SJCRH30 (cell line): ENCODE data around the gene TLE4. TPM values are rescaled to one million over a fixed set of nuclear protein-coding genes. Genes with fewer than 3 reads are reported as not detected.
A peak's percentile ranks its signal among the peaks of the same experiment; 100 is the strongest.

Source experiments
- DNase-seq, 2 experiments: peaks; one replicate each; pipeline ENCODE4 v3.0.0-alpha.2; 2015 to 2020
- H3K27ac ChIP-seq: fragments of 250-450 bp; sonication (Bioruptor Pico); 2 replicates; pipeline ENCODE4 v1.5.1; 2020; ENCODE audit warnings: mild to moderate bottlenecking, moderate library complexity
- H3K27me3 ChIP-seq: fragments of 250-450 bp; sonication (Bioruptor Pico); 2 replicates; pipeline ENCODE4 v1.5.1; 2020; ENCODE audit warnings: mild to moderate bottlenecking, moderate library complexity
- H3K36me3 ChIP-seq: fragments of 250-450 bp; sonication (Bioruptor Pico); 2 replicates; pipeline ENCODE4 v1.5.1; 2020; ENCODE audit warnings: mild to moderate bottlenecking, moderate library complexity
- H3K4me1 ChIP-seq: fragments of 250-450 bp; sonication (Bioruptor Pico); 2 replicates; pipeline ENCODE4 v1.5.1; 2020; ENCODE audit warnings: mild to moderate bottlenecking, moderate library complexity
- H3K4me3 ChIP-seq: fragments of 250-450 bp; sonication (Bioruptor Pico); 2 replicates; pipeline ENCODE4 v1.5.1; 2020; ENCODE audit warnings: mild to moderate bottlenecking, moderate library complexity
- H3K9me3 ChIP-seq: fragments of 250-450 bp; sonication (Bioruptor Pico); replicated peaks from 2 replicates; pipeline ENCODE4 v1.5.1; 2020; ENCODE audit warnings: mild to moderate bottlenecking, moderate library complexity
- total RNA-seq: library from RNA; depleted of rRNA; stranded (reverse); fragments of >200 nt; shearing (Covaris generic); gene quantifications from 2 replicates; pipeline ENCODE4 v1.2.3, GENCODE V29; 2014

Gene TLE4
- total RNA-seq, 1 experiment from 2014 or later = 103 TPM

DNA sequence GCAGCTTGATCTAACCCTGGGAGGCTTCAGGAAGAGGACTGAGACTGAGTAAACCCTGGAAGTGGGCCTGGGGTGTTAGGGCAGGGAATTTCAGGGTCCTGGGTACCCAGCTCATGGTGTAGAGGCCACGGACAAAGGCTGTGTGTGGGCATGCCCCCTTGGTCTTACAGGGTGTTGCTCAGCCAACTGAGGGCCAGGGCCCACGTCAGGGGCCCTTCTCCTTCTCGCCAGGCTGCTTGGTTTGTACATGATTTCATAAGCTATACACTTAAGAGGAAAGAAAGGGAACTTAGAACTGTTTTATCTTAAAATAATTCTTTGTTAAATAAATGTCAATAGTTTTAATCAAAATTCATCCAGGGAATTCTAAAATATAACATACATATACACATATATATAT, 95.4 kb downstream of the TLE4 start:
- Histone ChIP-seq H3K27me3 (no peaks in the 10 kb centered on the region), H3K27ac (no peak overlapping the region), H3K4me1 (peaks cover 37% of the 10 kb centered on the region), H3K36me3 (peaks cover 21% of the 10 kb centered on the region), H3K9me3 (no peaks in the 10 kb centered on the region), H3K4me3 (no peak overlapping the region)
- no peak for DNase-seq

DNA sequence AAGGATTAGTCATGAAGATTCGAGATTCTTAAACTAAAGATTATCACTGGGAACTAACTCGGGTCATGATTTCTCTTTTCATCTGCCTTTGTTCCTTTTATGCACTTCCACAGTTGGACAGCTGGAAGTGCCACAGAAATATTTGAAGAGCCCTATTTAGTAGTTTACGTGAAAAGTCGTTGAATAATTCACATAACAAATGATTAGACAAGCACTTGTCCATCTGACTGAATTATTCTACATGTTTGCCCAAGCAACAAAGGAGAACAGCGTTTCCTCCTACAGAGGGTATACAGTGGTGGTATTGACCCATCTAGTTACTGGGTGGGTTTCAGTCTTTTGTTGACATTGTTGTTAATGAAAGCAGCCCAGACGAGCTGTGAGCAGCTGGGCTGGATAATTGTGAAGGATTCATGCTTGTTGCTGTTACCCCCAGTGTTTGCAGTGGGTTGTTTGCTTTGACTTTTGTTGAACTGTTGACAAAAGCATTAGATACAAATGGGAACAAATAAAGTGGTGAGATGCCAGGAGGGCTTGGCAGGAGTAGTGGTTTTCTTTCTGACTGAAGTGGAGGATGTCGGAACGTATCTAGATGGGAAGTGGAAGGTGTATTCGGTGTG, 96.2 kb downstream of the TLE4 start:
- Histone ChIP-seq H3K4me1 (peaks cover 32% of the 10 kb centered on the region), H3K27me3 (no peaks in the 10 kb centered on the region), H3K36me3 (peaks cover 22% of the 10 kb centered on the region), H3K27ac (peak overlapping the region; percentile 37; the same call in 1 of the 2 replicates), H3K4me3 (no peak overlapping the region), H3K9me3 (no peaks in the 10 kb centered on the region)
- DNase-seq = peak; percentile 23 to 53

DNA sequence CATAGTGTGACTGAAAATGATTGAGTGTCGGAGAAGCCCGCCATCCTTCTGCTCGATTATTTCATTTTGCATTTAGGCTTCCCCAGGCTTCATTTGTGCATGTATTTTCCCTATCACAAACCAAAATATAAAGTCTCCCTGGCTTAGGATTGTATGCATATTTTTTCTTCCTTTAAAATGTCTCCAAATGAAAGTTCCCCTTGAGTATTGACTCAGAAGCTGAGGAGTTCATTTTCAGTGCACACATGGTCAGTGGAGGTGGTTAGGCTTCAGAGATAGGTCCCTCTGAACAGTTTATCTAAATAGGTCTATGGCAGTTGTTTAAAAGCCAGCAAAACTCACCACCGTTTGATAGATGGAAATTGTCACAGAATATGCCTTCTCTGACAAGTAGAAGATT, 97.2 kb downstream of the TLE4 start:
- Histone ChIP-seq H3K4me1 (peaks cover 24% of the 10 kb centered on the region), H3K4me3 (no peak overlapping the region), H3K36me3 (peaks cover 28% of the 10 kb centered on the region), H3K9me3 (no peaks in the 10 kb centered on the region), H3K27me3 (no peaks in the 10 kb centered on the region), H3K27ac (no peak overlapping the region)
- DNase-seq = no peak

DNA sequence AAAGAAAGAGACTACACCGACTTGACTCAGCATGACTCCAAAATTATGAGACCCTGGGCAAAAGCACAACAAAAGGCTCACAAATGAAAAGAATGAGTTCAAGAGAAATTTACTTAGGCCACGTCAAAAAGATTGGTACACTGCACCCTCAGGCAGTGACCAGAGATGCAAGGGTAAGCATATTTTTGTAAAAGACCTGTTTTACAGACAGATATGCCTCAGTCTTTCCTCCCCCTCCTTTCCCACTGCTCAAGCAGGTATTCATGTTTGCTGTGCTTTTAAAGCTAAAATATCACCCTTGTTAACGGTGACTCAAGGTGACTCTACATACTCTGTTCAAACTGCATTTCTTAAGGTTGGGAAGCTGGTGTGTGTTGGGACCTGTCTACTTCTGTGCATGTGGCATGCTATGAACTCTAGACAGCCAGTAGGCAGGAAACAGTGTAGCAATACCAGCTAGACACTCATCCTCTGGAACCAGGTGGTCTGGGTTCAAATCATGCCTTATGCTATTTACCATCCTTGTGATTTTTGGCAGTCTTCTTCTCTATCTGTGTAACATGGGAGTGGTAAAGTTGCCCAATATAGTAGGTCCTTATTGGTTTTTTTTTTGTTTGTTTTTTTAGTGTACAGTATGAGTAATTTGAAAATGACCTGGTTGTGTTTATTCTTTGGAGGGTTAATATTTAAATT, 98.7 kb downstream of the TLE4 start:
- no peak for DNase-seq
- peaks cover 14% of the 10 kb centered on the region for H3K4me1 ChIP-seq
- no peak overlapping the region for H3K27ac ChIP-seq
- H3K9me3 ChIP-seq = no peaks in the 10 kb centered on the region
- H3K27me3 ChIP-seq = no peaks in the 10 kb centered on the region
- H3K4me3 ChIP-seq = no peak overlapping the region
- H3K36me3 ChIP-seq = peaks cover 26% of the 10 kb centered on the region

DNA sequence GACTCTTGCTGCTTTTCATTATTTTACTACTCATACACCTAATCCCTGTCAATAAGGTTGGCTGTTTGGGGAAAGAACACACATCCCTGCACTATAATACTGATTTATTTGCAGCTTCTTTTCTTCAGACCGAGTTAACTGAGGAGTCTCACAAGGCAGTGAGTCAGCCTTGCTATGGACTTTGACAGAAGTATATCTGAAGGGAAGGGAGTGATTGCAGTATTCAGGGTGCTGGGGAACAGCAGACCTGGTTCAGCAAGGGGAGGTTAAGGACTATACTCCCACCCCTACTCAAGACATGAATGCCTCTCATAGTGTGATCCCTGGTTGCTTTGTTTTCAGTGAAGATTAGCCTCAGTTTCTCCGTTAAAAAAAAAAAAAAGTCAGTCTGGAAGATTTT, 99.8 kb downstream of the TLE4 start:
- Histone ChIP-seq H3K36me3 (peaks cover 22% of the 10 kb centered on the region), H3K27me3 (no peaks in the 10 kb centered on the region), H3K4me3 (no peak overlapping the region), H3K4me1 (peaks cover 14% of the 10 kb centered on the region), H3K9me3 (no peaks in the 10 kb centered on the region), H3K27ac (no peak overlapping the region)
- DNase-seq = no peak

DNA sequence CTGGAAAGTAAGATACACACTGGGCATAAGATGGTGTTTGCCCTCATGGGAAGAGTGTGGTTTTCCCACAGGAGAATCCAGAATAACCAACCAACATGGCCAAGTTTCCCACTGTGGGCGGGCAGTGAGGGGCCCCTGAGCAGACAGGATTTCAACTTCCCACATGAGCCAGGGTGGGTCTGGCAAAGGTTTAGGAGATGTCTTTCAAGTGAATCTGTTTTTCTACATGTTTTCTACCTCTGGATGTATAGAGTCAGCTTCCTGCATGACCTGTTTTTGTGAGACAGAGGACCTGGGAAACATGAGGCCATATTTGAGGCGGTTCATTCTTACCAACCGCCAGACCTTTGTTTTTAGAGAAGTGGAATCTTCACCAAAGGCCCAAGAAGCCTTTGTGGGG, 100.5 kb downstream of the TLE4 start:
- no peak overlapping the region for H3K4me3 ChIP-seq
- no peaks in the 10 kb centered on the region for H3K27me3 ChIP-seq
- H3K9me3 ChIP-seq = no peaks in the 10 kb centered on the region
- H3K27ac ChIP-seq = no peak overlapping the region
- peaks cover 14% of the 10 kb centered on the region for H3K4me1 ChIP-seq
- DNase-seq = no peak
- peaks cover 24% of the 10 kb centered on the region for H3K36me3 ChIP-seq

DNA sequence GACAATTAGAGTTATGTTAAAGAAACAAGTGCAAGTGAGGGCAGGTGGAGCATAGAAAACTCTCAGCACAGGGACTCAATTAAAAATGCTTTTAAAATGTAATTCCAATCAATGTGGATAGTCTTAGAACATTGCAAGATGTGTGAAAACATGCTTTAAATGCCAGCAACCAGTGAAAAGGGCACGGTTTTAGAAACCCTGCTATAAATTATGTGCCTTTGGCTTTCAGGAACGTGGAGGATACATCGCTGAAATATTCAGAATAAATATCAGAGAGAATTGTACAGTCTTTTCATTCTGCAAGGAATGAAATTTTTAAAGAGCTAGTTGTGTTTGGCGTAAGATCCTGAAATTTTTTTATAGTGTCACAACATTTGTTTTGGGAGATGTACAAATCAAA, 101.1 kb downstream of the TLE4 start:
- H3K9me3 ChIP-seq = no peaks in the 10 kb centered on the region
- DNase-seq = no peak
- H3K4me3 ChIP-seq = no peak overlapping the region
- H3K27ac ChIP-seq = no peak overlapping the region
- no peaks in the 10 kb centered on the region for H3K27me3 ChIP-seq
- peaks cover 9% of the 10 kb centered on the region for H3K4me1 ChIP-seq
- H3K36me3 ChIP-seq = peaks cover 27% of the 10 kb centered on the region

DNA sequence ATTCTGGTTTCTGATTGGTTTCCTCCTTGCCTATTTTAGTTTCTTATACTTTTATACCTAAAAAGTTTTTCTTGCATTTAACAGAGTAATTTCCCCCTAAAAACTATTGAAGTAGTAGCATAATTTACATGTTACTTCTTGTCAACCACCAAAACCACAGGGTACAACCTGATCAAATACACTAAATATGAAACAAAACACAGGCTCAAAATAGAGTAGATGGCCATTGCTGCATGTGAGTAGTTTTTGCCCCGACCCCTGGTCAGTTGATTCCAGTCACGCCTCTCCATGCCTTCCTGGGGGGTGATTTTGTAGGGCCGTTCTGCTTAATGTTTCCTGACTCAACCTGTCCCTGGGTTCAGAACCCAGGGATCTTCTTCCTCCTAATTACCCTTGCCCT, 101.8 kb downstream of the TLE4 start:
- Histone ChIP-seq H3K27me3 (no peaks in the 10 kb centered on the region), H3K4me1 (0 out of 2 replicates have a peak, but pooled peaks cover 1% of the 10 kb centered on the region), H3K9me3 (no peaks in the 10 kb centered on the region), H3K4me3 (no peak overlapping the region), H3K27ac (no peak overlapping the region), H3K36me3 (peaks cover 31% of the 10 kb centered on the region)
- no peak for DNase-seq

DNA sequence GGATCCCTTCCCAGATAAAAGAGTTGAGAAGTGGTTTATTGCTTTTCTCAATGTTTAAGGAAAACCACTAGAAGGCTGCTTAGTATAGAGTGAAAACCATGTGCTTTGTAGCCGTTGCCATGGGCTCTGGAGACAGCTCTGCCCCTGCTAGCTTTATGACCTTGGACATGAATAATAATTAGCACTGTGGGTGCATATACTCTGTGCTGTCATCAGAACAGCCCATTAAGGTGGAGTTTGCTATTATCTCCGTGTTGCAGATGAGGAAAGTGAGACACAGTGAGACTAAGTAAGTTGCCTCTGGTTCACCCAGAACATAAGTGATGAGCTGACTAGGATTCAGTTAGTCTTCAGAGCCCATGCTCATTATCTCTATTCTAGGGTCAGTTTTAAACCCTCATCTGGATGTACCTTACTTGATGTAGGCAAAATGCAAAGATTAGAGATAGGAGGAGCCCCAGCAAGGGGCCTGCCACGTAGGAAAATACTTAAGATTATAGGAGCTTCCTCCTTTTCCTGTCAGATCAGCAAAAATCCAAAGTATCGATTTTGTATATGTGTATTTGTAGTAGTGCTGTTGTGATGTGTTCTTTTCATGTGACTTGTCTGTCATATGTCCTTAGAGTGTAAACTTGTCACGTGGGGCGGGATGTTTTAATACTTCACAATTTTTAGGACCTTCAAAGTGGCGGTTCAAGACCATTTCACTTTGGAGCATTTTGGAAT, 102.5 kb downstream of the TLE4 start:
- peaks cover 31% of the 10 kb centered on the region for H3K36me3 ChIP-seq
- H3K9me3 ChIP-seq = no peaks in the 10 kb centered on the region
- H3K4me1 ChIP-seq = no peaks in the 10 kb centered on the region
- DNase-seq = no peak
- no peak overlapping the region for H3K4me3 ChIP-seq
- no peak overlapping the region for H3K27ac ChIP-seq
- H3K27me3 ChIP-seq = no peaks in the 10 kb centered on the region

DNA sequence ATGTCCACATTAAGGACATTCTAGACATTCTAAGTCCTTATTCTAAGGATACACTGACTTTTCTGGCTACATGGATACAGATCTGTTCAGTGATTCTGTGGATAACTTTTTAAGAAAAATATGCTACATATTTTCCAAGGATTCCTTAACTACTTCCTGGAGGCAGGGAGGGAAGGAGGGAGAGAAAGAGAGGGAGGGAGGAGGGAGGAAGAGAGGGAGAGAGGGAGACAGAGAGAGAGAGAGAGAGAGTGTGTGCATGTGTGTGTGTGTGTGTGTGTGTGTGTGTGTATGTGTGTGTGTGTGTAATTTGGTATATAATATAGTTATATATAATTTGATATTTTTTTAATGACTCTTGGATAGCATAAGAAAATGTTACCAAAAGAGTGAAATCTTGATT, 109.8 kb downstream of the TLE4 start:
- Histone ChIP-seq H3K36me3 (peaks cover 17% of the 10 kb centered on the region), H3K9me3 (no peaks in the 10 kb centered on the region), H3K4me1 (peaks cover 19% of the 10 kb centered on the region), H3K27ac (no peak overlapping the region), H3K27me3 (no peaks in the 10 kb centered on the region), H3K4me3 (no peak overlapping the region)
- no peak for DNase-seq

DNA sequence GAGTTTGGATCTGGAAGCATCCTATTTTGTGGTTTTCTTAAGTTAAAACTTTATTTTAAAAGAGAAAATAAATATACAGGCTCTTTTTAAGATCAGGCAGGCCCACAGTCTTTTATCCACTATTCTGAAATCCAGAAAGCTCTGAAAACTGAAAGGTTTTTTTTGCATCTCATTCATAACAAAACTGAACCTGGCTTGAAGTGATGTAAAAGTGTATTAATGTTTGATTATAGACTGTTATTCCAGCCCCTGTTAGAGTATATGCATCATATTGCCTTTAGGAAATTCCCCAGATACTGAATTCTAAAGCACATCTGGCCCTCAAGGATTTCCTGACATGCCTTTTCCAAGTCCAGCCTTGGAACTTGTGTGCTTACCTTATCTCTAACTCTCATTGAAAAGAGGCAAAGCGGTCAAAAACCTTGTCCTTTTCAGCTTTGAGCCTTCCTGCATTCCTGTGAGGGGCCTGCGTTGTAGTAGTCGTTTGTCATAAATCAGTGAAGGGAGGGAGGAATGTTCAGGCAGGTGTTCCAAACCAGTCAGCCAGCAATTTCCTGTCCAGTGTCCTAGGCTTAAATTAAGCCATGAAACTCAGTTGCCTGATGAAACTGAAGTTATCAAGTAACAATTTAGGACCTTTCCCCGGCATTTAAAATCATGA, 110.4 kb downstream of the TLE4 start:
- Histone ChIP-seq H3K27ac (0 out of 2 replicates have a peak overlapping the region, but pooled peaks have one; percentile 1), H3K36me3 (peaks cover 18% of the 10 kb centered on the region), H3K27me3 (no peaks in the 10 kb centered on the region), H3K4me1 (peaks cover 19% of the 10 kb centered on the region), H3K9me3 (no peaks in the 10 kb centered on the region), H3K4me3 (no peak overlapping the region)
- peak; percentile 38 to 66 for DNase-seq

DNA sequence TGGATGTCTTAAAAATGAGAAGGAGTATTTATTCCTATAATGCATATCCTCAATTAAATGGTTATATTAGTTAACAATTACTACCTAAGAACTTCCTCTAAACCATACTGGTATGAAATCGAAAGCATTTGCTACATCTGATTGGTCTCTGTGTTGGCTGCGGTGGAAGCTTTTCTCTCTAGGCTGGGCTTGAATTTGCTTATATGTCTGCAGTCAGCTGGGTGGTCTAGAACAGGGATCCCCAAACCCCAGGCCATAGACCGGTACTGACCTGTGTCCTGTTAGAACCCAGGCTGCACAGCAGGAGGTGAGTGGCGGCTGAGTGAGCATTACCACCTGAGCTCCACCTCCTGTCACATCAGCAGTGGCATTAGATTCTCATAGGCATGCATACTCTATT, 112.3 kb downstream of the TLE4 start:
- Histone ChIP-seq H3K4me3 (no peak overlapping the region), H3K9me3 (no peaks in the 10 kb centered on the region), H3K27ac (no peak overlapping the region), H3K27me3 (no peaks in the 10 kb centered on the region), H3K36me3 (peaks cover 15% of the 10 kb centered on the region), H3K4me1 (peaks cover 19% of the 10 kb centered on the region)
- no peak for DNase-seq

DNA sequence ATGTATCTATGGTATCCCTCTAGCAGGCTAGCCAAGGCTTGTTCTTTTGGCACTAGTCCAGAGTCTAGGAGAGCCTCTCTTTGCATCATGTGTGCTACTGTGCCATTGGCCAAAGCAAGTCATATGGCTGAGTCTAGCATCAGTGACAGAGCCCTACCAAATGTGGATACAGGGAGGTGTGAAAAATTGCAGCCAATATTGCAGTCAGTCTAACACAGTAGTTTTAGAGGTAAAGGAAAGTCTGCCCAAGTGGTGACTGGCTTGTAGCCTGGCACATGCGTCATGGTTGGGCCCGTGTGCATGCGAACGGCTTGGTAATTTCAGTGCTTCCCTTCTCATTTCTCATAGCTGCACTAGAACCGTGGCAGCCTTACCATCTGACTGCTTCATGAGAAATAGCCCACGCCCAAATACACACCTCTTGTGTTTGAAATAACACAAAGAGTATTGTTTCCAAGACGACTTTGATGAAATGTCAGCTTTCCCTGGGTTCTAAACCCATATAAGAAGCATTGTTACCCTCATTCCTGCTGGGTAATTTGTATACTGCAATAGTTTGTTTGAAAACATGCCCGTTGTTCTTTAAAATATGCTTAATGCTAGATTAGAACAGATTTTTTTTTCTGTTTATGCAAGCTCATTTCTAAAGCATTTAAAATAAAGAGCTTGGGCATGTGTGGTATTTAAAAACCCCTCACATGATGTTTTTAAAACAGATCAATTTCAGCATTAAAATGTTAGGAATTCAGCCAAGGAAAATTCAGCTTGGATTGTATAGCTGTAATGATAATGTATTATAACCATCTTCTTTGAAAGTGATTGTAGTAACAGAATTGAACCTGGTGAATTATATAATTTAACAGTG, 113.2 kb downstream of the TLE4 start:
- Histone ChIP-seq H3K4me1 (peaks cover 19% of the 10 kb centered on the region), H3K9me3 (no peaks in the 10 kb centered on the region), H3K27ac (no peak overlapping the region), H3K36me3 (peaks cover 15% of the 10 kb centered on the region), H3K27me3 (no peaks in the 10 kb centered on the region), H3K4me3 (no peak overlapping the region)
- peak in 1 of 2 experiments; percentile 34 for DNase-seq

DNA sequence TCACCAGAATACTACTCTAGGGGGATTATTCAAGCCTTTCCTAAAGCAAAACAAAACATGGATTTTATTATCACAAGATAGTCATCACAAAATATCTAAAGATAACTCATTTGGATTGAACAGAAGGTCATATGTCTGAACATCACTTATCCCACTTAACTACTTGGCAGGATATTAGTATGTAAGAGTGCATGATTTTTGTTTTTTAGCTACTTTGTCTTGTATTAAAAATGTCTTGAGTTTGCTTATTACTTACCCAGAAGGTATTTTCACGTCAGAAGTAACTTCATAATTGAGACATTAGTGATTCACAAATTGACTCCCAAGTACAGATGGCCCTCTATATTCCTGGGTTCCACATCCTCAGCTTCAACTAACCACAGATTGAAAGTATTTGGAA, 113.8 kb downstream of the TLE4 start:
- H3K36me3 ChIP-seq = peaks cover 15% of the 10 kb centered on the region
- no peak for DNase-seq
- no peaks in the 10 kb centered on the region for H3K27me3 ChIP-seq
- H3K4me1 ChIP-seq = peaks cover 19% of the 10 kb centered on the region
- no peaks in the 10 kb centered on the region for H3K9me3 ChIP-seq
- H3K27ac ChIP-seq = no peak overlapping the region
- no peak overlapping the region for H3K4me3 ChIP-seq
